HCT116 (cell line): ENCODE results near the gene SLC12A7.

Source experiments
- POLR2A ChIP-seq: IDR thresholded peaks from 2 replicates; pipeline ENCODE4 v1.7.0; 2011; ENCODE audit warnings: borderline replicate concordance; ENCODE audit not compliant: insufficient read depth, insufficient read length; ENCODE audit errors: extremely low read depth
- POLR2AphosphoS5 ChIP-seq: IDR thresholded peaks from 2 replicates; pipeline ENCODE4 v1.6.1; 2011; ENCODE audit warnings: mild to moderate bottlenecking, low read depth, low read length, moderate library complexity

DNA sequence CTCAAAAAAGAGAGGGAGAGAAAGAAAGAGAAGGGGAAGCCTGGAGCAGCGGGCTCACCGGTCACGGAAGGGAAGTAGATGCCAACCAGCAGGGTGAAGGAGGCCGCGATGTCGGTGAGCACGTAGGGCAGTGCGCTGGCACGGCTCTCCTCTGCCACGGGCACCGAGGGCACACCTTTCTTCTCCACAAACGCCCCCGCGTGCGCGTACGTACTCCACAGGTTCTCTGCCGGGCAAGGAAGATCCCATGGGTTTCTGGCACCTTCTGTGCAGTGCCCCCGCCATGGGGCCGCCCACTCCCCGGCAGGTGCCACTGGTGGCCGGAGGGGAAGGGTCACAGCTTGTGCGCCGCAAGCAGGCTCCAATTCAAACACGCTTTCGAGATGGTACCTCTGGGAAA lies 30.3 kb downstream of the SLC12A7 start:
- TF ChIP-seq POLR2A (no peak), POLR2AphosphoS5 (no peak)
